IPS DF 19.7 (cell line): Measurements from ENCODE around the gene CREB3L4.
A peak's percentile ranks its signal among the peaks of the same experiment; 100 is the strongest.

ENCODE experiments used
- DNase-seq: peaks from one replicate; pipeline ENCODE4 v3.0.0-alpha.2; 2013; ENCODE audit warnings: low read depth, low spot score

Gene CREB3L4, protein sequence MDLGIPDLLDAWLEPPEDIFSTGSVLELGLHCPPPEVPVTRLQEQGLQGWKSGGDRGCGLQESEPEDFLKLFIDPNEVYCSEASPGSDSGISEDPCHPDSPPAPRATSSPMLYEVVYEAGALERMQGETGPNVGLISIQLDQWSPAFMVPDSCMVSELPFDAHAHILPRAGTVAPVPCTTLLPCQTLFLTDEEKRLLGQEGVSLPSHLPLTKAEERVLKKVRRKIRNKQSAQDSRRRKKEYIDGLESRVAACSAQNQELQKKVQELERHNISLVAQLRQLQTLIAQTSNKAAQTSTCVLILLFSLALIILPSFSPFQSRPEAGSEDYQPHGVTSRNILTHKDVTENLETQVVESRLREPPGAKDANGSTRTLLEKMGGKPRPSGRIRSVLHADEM

DNA sequence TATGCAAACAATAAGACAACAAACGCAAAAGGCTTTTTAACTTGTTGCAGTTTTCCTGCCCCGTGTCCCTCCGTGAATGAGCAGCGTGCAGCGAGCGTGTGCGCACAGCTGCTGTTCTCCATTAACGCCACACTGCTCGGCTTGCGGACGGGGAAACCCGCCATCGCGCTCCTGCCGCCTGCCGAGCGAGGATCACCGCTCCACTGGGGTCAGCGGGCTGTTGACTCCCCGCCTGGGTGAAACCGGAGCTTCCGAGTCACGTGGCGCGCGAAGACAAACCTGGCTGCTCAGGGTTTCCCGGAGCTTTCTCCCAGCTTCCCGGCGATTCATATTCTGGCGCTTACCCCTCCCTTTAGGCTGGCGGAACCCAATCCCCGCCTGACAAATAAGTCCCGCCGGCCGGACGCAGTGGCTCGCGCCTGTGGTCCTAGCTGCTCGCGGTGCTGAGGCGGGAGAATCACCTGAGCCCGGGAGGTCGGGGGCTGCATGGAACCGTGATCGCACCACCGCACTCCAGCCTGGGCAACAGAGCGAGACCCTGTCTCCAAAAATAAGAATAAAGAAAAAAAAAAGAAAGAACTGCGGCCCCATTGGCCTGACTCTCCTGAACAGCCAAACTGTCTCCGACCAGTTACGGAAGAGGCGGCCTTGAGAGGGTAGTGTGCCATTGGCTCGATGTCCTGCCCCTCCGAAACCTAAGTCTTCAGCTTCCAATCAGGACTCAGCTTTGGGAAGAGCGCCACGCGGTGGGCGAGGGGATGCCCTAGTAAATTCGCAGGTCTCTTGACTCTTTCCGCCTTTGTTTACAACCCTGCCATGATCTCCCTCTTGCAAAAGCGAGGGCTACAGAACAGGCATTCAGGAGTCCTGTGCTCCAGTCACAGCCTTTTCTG, at the start of gene CREB3L4:
TSS of gene CREB3L4 (plus strand) at position 796 of the 893 bp plus-strand sequence. CDS start 624 bp downstream, outside the sequence.
- DNase-seq = peak; percentile 98

DNA sequence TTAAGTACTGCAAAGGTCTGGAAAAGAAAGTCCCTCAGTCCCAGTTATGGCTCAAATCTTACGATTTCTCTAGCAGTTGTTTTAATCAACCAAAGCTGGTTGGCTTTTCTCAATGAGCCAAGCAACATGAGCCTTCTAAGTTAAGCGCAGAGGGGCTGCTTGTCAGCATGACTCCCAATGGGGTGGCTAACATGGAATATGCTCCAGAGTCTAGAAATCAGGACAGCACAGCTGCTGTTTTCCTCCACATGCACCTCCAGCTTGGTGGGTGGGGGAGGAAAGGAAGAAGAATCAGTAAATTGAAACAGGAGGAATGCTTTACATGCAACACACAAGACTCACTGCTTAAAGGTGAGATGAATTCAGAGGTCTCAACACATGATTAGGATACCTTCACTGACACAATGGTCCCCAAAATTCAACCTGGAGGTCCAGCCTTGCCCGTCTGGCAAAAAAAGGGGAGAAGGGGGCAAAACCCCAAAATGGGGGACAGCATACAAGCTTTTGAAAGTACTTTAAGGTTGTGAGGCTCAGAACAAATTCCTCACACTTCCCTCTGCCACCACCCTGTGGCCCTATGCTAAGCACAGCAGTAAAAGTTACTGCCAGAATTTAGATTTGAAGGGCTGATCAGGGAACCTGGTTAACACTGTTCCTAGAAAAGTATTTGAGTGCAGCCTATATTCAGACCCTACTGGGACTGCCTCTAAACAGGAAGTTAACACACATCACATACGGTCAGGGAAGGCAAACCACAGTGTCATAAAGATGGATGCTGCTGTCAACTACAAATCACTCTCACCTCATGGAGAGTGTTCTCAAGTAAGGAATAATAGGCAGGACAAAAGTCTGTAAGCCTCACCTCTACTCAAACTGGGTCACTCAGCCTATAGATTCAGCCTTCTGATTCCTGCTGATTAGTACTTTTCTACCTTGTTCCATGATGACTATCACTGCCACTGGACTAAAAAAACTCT, 47.5 kb upstream of the CREB3L4 start:
- no peak for DNase-seq

DNA sequence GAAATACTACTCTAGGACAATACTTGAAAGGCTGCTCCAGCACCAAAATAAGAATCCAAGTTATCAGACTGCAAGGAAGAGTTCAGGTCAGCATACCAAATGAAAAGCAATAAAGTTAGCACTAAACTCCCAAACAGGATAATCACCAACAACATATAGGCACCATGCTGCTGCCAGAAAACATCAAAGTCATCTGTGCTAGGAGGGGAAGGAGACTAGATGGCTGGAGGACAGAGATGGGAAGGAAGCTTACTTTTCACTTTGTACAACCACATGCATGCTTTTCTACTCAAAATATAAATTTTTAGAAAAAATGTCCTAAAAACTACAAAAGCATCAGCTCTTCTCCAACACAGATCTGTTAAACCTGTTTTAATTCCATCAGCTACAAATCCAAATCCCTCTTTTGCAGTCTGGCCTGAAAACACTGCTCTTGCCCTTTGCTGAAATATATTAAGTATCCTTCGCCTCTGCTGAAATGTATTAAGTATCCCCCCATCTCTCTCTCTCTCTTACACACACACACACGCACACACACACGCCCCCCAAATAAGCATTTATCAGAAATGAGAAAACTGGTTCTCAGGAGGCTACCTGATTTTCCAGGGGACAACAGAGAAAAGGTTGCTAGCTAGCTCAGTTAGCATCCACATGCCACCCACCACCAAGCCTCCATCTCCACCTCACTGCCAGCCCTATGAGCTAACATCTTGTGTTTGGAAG, 46.5 kb upstream of the CREB3L4 start:
- DNase-seq = no peak

DNA sequence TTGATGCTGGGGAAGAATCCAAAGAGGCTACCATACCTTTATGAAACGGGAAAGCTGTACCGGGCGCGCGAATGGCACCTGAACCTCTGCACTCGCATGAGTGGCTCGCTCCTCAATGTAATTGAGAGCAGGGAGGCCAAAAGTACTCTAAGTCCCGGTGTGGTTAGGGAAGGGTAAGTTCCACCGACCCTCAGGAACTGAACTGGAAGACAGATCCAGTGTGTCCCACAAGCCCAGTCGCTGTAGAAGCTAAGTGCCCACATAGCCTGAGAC, 46.0 kb upstream of the CREB3L4 start:
- no peak for DNase-seq

DNA sequence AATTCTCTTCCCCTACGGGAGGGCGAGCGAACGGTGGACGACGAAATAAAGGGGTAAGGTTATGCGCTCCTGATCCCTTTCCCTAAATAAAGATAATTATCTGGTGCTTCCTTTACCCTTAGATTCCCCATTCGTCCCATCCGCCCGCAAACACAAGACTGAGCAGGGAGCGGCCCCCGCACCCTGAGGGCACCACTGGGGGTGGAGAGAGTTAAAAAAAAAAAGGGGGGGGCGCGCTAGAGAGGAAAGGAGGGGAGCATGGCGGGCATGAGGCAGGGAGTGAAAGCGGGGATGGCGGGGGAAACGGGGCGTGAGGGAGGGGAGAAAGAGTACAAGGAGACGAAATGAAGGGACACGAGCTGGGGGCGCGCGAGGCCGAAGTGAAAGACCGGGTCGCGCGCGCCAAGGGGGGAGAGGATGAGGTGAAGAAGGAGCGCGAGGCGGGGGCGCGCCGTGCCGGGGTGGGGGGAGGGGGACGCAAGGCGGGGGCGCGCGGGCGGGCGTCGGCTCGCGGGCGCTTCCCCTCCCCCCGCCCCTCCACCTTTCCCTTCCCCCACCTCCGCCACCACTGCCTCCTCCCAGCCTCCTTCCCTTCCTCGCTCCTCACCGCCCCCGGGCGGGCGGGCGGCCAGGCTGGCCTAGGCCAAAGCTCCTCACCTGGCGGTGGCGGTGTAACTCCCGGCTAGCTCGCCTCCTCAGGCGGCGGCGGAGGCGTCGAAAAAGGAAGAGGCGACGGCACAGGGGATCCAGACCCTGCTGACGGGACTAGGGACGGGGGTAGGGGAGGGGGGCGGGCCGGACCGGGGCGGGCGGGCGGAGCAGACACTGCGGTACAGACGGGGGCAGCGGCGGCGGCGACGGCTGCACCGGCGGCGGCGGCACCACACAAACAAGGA, 45.4 kb upstream of the CREB3L4 start:
- DNase-seq = no peak

DNA sequence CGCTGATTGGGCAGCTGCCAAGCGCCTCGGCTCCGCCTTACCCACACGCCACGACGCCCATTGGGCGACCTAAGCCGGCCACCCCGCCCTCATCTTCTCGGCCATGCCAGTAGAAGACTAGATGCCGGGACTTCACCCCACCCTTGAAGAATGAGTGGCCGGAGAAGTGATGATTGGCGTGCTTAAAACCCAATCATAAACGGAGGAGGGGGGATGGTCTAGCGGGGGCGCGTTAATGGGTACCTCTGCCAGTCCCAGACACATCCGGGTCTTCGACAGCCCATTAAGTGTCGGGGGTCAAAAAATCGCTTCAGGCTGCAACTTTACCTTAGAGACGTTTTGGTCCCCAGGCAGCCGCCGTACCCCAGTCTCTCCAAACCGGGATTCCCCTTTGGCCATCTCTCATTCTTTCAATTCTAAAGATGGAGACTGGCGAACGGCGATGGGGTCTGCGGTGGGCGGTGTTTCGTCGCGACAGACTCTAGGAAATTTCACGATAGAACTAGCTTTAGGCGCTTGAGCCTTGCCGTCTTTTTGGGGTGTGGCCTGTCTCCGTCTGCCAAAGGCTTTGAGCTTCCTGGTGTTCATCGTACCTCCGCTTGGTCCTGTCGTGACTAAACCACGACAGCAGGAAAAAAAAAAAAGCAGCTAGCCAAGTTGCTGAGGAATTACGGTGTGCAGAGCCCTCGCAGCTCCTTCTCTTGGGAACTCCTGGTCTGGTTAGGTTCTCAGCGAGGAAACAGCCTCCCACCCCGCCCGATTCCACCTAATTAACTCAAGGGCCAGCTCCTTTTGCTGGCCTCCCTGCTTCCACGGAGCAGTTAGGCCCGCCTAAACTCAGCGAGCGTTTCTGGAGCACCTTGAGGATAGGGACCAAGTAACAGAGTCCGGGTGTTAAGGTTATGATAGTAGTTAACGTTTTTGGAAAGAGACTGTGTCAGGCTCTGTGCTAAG, 44.5 kb upstream of the CREB3L4 start, which contains the start of gene GATAD2B:
TSS of gene GATAD2B (minus strand) at position 1 of the 954 bp plus-strand sequence. CDS start 94,625 bp downstream, outside the sequence.
- DNase-seq = peak; percentile 100

DNA sequence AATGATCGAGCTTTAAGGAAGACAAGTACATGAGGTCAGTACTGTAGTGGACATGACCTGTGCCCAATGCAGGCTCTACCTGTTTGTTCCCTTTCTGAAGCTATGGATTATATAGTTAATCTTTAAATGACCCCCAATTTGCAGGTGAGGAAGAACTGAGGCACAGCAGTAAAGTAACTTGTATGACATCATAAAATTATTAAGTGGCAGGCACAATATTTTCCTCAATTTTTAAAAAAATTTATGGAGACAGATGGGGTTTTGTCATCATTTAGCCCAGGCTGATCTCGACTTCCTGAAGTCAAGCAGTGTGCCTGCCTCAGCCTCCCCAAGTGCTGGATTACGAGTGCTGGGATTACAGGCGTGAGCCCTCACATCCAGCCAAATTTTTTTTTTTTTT, 41.3 kb upstream of the CREB3L4 start:
- DNase-seq = no peak

DNA sequence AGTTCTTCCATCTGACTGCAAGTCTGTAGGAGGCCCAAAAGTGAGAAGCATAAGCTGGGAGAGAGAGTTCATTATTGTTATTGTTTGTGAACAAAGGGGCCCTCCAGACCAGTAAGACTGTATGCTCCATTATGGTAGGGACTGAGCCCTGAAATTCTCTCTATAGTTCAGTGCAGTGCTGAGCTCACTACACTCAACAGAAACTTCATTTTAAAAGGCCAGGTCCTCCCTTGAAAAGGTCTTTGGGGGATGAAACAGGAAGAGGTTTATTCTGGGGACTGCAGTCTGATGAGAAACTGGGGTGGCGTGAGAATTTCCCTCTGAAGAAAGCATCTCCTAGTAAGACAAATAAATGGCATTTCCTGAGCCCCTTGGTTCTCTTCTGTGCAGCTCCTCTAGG, 39.5 kb upstream of the CREB3L4 start:
- no peak for DNase-seq

DNA sequence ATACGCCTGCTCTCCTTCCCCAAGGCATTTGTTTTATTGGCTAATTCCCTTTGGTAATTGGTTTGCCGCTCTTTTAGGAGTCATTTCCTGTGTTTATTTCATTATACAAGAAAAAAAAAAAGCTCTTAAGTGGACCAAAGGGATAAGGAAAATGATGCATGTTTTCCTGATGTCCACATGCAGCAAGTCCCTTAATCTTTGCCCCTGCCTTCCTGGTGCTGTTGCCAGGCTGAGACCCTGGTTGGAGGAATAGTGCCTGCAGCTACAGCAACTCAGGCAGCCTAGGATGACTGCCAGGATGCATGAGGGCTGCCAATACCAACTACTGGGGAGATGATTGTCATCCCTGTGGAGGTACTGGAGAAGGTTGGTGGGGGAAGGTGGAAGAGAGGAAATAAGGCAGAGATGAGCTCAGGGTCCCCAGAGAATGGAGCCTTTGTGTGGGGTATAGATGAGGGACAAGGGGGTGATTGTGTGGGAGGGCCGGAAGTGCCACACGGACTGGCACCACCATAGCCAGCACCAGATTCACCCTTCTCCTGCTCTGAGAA, 38.8 kb upstream of the CREB3L4 start:
- no peak for DNase-seq

DNA sequence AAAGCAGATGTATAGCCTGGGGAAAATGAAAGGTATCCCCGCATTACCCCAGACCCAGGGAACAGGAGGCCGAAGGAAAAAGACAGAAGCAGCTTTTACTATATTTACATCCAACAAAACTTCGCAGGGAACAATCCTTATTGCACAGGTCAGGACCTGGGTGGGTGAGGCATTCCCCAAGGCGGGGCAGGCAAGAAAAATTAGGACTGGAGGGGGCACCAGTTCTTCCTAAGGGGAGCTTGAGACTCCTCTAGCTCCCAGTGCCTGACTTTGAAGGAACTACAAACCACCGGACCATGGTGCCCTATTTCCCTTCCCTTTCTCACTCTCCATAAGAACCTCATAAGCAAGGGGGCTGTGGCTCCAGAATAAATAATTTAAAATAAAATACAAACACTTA, 38.3 kb upstream of the CREB3L4 start:
- no peak for DNase-seq

DNA sequence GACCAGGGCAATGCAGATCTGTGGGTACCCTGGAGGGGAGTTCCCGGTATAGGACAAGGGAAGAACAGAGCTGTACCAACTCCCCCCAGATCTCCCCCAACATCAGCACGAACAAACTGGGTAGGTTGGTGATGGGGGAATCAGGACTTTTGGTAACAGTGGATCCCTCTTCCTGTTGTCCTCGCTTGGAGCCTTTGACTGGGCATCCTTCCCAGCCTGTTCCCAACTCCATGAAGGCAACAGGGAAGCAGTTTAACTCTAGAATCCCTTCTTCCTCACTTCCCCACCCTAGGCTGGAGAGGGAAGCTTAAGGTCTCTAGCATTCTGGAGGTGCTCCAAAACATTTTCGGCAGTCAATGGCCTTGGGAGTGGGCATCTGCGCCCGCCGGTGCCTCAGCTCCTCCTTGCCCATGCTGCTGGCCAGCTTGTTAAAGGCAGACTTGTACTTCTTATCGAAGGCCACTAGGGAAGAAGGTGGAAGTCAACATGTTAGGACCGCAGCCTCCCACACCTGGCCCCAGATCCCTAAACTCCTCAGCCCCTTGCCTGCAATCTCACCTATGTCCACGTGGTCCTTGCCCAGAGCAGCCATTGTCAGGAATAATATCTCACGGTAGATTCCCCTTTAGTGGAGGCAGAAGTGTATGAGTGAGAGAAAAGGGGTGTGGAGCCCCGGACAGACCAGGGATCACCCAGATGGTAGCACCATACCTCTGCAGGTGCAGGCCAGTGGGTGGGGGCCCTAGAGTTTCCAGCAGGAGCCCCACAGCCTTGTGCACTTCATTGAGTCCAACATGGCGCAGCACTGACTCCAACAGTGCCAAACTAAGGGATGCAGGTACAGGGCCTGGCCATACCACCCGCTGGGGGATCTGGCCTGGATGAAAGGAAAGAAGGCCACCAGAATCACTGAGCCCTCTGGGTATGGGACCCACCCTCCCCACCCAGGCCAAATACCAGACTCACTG, 37.4 kb upstream of the CREB3L4 start:
- DNase-seq = no peak

DNA sequence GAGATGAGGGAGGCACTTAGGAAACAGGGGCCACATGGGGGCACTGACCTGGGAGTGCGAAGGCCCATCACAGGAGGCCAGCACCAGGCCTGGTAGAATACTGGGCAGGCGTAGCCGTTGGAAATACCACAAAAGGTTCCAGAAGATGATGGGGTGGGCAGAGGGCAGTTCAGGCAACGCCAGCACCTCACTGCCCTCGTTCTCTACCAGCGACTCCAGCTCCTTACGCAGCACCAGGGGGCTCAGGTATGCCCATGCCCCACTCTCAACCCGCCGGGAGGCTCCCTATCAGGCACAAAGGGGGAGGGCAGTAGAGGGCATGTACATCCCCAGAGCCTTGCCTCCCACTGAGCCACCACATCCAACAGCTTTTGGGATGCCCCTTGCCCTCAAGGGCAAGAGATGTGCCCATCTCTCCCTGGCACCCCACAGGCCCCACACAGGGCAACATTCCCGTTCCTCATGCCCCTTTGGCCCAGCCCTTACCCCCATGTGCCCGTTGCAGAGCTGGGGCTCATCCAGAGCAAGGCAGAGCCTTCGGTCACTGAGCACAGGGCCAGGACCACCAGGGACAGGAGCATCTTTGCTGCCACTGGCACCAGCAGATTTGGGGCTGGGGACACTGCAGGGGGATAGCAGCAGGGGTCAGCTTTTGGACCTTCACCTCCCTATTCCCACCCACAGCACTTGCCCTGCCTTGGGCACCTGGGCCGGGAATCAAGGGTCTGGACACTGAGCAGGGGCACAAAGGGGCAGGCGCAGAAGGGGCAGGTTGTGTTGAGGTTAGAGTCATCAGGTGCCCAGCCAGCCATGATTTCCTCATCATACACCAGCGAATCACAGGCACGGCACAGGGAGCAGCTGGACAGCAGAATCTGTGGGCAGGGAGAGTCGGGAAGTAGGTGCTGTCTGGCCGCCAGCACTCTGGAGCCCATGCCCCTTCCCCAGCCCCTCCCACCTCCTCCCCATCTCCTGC, 35.3 kb upstream of the CREB3L4 start:
- DNase-seq = no peak

DNA sequence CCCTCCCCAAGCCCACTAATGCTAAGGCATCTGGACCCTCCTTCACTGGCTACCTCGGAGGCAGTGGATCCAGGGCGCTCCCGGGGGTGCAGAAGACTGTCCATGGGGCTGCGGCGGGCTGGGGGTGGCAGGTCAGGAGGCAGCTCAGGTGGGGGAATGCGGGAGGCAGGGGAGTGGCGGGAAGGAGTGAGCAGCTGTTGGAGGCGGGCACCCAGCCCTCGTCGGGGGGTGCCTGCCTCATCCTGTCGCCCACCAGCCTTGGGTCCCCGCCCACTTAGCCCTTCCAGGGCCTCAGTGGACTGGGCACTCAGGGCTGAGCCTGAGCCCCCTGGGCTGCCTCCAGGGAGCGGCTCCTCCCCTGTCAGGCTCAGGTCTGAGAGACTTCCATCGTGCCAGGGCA, 34.3 kb upstream of the CREB3L4 start:
- DNase-seq = no peak

DNA sequence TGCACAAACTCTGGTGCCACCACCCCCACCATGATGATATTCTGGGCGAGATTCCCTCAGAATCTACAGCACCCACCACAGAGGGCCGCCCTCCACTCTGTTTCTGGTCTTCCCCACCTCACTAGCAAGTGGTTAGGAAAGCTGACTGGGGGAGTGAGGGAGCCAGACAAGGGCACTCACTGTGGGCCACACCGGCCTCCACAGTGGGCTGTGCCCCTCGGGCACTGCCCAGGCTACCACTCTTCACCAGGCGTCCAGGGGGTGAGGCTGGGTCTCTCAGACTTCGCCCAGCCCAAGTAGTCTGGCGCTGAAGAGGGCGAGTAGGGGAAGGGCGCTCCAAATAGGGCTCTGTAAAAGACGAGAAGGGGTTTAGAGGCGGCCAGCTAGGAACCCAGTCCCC, 33.7 kb upstream of the CREB3L4 start:
- DNase-seq = no peak

DNA sequence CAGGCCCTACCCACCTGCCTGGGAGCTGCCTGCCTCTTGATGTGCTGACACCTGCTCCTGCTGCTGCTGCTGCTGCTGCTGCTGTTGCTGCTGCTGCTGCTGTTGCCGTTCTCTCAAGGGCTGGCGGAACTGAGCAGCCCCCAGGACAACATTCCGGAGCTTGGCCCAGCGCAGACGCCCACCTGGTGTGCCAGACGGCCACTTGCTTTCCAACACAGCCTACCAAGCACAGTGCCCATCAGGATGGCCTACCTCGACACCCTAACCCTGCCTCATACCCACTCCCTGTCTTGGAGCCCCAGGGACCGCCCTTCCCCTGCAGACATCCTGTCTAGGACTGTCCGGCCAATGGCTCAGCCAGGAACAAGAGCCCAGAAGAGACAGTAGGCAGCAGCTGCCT, 33.0 kb upstream of the CREB3L4 start:
- no peak for DNase-seq
